Muscle of arm (tissue), 12 donors: ENCODE measurements around the gene KIRREL1. TPM values are rescaled to one million over a fixed set of nuclear protein-coding genes. Genes with fewer than 3 reads are reported as not detected.

ENCODE experiments used
- DNase-seq: peaks from one replicate; pipeline ENCODE4 v3.0.0-alpha.2; 2013
- polyA plus RNA-seq, 12 donors: library from polyadenylated mRNA; unstranded; fragments of 120-200 nt; gene quantifications; one replicate each; pipeline ENCODE4 v1.2.1, GENCODE V29; 2013; ENCODE audit not compliant: insufficient read length in 12 of 12

KIRREL1 gene
- polyA plus RNA-seq, 12 donors: 21.9 to 52.4 (median 32.0) TPM; not detected in 1

DNA sequence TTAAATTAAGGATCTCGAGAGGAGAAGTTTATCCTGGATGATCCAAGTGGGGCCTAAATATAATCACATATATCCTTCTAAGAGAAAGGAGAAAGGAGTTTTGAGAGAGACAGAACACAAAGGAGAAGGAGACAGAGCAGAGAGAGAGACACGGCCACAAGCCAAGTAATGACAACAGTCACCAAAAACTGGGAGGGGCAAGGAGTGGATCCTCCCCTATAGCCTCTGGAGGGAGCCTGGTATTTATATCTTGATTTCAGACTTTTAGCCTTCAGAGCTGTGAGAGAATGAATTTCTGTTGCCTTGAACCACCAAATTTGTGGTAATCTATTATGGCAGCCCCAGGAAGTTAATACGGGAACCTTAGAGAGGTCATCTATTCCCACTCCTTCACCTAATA, 137.8 kb downstream of the KIRREL1 start:
- no peak for DNase-seq

DNA sequence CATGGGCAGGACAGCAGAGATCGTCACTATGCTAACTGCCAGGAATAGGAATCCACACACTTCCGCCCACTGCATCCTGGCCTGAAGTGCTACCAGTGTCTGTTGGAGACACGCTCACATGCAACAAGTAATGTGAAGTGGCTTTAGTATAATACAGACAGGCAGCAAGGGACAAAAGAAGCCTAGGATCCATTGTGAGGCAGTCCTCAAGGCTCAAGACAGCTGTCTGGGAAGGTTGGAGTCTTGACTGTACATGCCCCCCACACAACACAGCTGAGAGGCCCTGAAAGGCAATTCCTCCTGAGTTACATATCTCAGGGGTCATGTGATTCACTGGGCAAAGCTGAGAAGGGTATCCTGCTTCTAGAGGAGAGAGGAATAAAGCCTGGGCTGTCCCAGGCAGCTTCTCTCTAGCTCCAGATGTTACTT, 147.3 kb downstream of the KIRREL1 start:
- DNase-seq: no peak

DNA sequence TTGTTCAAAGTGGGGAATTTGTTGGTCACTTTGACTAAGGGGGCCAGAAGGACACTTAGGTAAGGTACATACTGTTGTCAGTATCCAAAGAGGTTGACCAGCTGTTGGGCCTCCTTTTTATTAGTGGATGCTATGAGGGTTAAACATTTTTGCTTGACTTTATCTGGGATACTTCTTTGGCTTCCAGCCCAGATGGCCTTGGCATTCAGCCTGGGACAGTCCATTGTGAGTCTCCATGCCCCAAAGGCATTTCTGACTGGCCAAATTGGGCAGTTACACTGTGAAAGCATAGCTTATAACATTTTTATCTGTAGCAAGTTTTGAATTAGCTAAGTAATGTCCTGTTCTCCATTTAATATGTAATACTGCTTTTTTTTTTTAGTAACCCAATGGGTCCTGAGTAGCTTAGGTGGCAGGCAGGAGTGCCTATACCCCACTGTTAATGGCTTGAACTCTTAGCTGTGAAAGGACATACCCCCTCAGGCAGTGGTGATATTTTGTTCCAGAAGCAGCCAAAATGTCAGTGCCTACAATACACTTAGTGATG, 151.8 kb downstream of the KIRREL1 start:
- DNase-seq: no peak

DNA sequence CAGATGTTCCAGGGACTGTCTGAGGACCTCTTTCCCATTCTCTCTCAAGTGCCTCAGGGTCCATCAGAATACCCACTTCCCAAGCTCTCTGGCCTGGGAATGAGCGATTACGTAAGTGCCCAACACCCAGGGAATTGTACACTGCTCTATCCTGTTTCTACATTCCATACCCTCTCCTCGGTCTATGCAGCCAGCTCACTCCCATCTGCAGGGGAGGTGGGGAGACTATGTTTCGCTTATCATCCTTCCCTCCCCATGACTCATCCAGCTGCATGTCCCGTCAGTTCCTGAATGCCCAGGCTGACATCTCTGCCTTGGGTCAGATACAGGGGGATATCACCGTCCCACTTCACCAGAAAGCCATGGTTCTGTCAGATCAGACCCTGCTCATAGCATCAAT, 152.7 kb downstream of the KIRREL1 start:
- DNase-seq: no peak

DNA sequence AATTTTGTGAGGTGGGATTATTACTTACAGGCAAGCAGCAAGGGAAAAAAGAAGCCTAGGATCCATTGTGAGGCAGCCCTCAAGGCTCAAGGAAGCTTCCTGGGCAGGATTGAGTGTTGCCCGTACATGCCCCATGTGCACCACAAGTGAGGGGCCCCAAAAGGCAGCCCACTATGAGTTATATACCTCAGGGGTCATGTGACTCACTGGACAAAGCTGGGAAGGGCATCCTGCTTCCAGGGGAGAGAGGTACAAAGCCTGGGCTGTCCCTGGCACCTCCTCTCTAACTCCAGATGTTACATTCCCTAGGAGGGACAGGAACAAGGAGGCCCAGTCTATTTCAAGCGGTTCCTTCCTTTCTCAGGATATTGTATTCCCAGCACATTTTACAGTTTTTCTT, 153.3 kb downstream of the KIRREL1 start:
- DNase-seq: no peak

DNA sequence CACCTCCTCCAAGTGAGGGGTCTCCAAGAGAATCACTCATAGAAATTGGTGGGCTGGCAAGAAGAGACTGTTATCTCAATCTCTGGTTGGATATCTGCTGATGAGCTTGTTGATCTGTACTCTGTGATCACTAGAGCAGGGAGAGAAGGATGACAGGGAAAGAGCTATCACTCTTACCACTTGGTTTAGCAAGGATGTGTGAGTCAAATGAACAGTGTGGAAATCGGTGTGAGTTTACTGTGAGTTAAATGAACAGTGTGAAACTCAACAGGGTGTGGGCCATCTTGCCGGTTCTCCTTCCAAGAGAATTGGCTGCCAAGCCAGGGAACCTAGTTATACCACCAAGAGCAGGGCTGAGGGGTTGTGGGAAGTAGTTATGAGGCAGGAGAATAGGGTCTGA, 154.0 kb downstream of the KIRREL1 start:
- no peak for DNase-seq

DNA sequence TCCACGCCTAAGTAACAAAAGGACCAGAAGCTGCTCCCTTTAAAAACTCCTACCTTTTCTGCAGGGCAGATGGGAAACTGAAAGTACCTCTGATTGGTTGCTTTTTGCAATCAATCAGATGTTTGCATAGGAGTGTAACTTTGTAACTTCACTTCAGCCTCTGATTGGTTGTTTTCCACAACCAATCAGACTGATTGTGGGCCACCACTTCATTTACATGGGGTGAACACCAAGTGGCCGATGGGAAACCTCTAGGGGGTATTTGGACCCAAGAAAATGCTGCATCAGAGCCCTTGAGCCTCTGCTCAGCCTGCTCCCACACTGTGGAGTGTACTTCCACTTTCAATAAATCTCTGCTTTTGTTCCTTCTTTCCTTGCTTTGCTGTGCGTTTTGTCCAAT, 154.4 kb downstream of the KIRREL1 start:
- DNase-seq: no peak

DNA sequence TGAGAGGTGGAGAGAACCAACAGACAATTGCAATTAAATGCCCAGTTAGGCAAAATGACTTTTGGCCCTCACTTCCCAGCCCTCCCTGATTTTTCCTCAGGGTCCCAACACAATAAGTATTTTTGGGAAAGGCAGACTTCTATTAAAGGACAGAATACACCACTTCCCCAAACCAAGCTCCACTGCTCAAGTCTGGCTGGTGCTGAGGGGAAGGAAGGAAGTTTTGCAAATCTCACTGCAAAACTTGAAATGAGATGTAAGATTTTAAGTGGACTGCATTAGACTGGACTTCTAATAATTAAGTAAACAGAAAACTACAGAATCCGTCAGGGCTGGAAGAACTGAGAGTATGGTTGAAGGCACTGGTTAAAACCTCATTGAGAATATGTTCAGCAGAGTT, 155.0 kb downstream of the KIRREL1 start:
- no peak for DNase-seq

DNA sequence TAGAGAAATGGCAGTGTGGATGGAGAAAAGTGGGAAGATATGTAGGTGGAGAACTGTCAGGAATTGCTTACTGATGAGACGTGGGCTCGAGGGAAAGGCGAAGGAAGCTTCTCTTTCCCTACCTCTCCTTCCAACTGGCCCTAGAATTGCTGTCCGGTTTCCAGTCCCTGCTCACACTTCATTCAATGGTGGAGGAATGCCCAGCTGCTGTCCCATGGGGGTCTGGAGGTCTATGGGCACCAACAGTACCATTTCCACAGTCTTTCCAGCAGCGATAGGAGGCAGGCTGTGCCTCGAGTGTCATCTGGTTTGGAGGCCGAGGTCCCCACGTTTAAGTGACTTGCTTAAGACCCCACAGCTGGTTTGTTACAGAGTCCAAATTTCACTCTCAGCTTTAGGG, 155.7 kb downstream of the KIRREL1 start:
- no peak for DNase-seq

Other genes starting within 250 kb of the KIRREL1 start
- gene FCRL2, start 216.5 kb upstream of the KIRREL1 start, polyA plus RNA-seq: under 1 TPM in 3 of 12 donors, not detected in 9; 0.11 to 0.54 (median 0.24) TPM
- 1 to 10 TPM in 1 of 12 donors, under 1 TPM in 8, not detected in 3; 0.07 to 3.1 (median 0.23) TPM for gene FCRL1, start 173.5 kb upstream of the KIRREL1 start, polyA plus RNA-seq
- gene CD5L, start 151.8 kb upstream of the KIRREL1 start, polyA plus RNA-seq: under 1 TPM in 6 of 12 donors, not detected in 6; 0.05 to 0.22 (median 0.15) TPM
- 1 to 10 TPM in 9 of 12 donors, under 1 TPM in 1, not detected in 2; 0.83 to 2.7 (median 1.5) TPM for gene CD1D, start 187.2 kb downstream of the KIRREL1 start, polyA plus RNA-seq